GM12874 (cell line): ENCODE data around the gene OR51V1.

Source experiments
- CTCF ChIP-seq: IDR thresholded peaks from 2 replicates; pipeline ENCODE4 v1.5.1; 2011; ENCODE audit warnings: low read depth, mild to moderate bottlenecking, control low read depth, low read length, moderate library complexity; ENCODE audit not compliant: insufficient read depth

The OR51V1 gene

GRCh38 chr11:5154657-5155056, 45.8 kb downstream of the OR51V1 start, which contains the start of gene OR52A1:
TSS of gene OR52A1 (minus strand) at chr11:5154757. CDS start at chr11:5152369, 2,388 bp downstream.
- TF ChIP-seq CTCF, result no peak

- no peak for TF ChIP-seq CTCF
Observed at GRCh38 chr11:5153574-5154431, 46.7 kb downstream of the OR51V1 start.

- TF ChIP-seq CTCF, result no peak
Observed at GRCh38 chr11:5151713-5152153, 48.7 kb downstream of the OR51V1 start.
